Neural crest cell (in vitro differentiated cells): ENCODE measurements around the gene XAF1. TPM values are rescaled to one million over a fixed set of nuclear protein-coding genes. Genes with fewer than 3 reads are reported as not detected.

ENCODE experiments used
- DNase-seq: peaks from one replicate; pipeline ENCODE4 v3.0.0; 2021; ENCODE audit warnings: low read depth, mixed read lengths, low spot score
- H3K27ac Mint-ChIP-seq: one replicate; pipeline ENCODE4 v1.8.0; 2021; ENCODE audit warnings: mild to moderate bottlenecking, mixed read lengths; ENCODE audit not compliant: unreplicated experiment
- H3K27me3 Mint-ChIP-seq: 2 replicates; pipeline ENCODE4 v1.8.0; 2021; ENCODE audit warnings: low read depth, mild to moderate bottlenecking, mixed read lengths
- H3K36me3 Mint-ChIP-seq: 2 replicates; pipeline ENCODE4 v1.8.0; 2021; ENCODE audit warnings: low read depth, mild to moderate bottlenecking, mixed read lengths
- H3K4me1 Mint-ChIP-seq: 2 replicates; pipeline ENCODE4 v1.8.0; 2021; ENCODE audit warnings: mixed read lengths
- H3K4me3 Mint-ChIP-seq: one replicate; pipeline ENCODE4 v1.8.0; 2021; ENCODE audit warnings: mild to moderate bottlenecking, mixed read lengths
- H3K9me3 Mint-ChIP-seq: 2 replicates; pipeline ENCODE4 v1.8.0; 2021; ENCODE audit warnings: mixed read lengths
- CTCF ChIP-seq: fragments of 200-600 bp; sonication (generic); conservative IDR thresholded peaks from 2 replicates; pipeline ENCODE4 v1.5.0; 2021; ENCODE audit warnings: antibody characterized with exemption, mild to moderate bottlenecking
- total RNA-seq: library from RNA; stranded (reverse); gene quantifications from 2 replicates; pipeline ENCODE4 v1.2.1, GENCODE V29; 2021

XAF1 gene
- total RNA-seq, 1 donor from 2014 or later: not detected

- Mint-ChIP-seq H3K4me1 (peaks cover 26% of the 10 kb centered on the region), H3K9me3 (no peaks in the 10 kb centered on the region), H3K36me3 (no peaks in the 10 kb centered on the region), H3K27me3 (peaks cover 5% of the 10 kb centered on the region), H3K4me3 (no peak overlapping the region), H3K27ac (no peak overlapping the region)
- no peak for DNase-seq
- no peak for TF ChIP-seq CTCF
These were observed 2.3 kb upstream of the XAF1 start for GRCh38 chr17:6753546-6753945.

GRCh38 chr17:6755281-6755680, 565 bp upstream of the XAF1 start:
- no peak for TF ChIP-seq CTCF
- H3K27ac Mint-ChIP-seq: no peak overlapping the region
- peaks cover 3% of the 10 kb centered on the region for H3K27me3 Mint-ChIP-seq
- no peaks in the 10 kb centered on the region for H3K9me3 Mint-ChIP-seq
- H3K4me3 Mint-ChIP-seq: no peak overlapping the region
- peaks cover 26% of the 10 kb centered on the region for H3K4me1 Mint-ChIP-seq
- no peaks in the 10 kb centered on the region for H3K36me3 Mint-ChIP-seq
- no peak for DNase-seq

- Mint-ChIP-seq H3K4me3 (no peak overlapping the region), H3K27me3 (peaks cover 3% of the 10 kb centered on the region), H3K27ac (peak overlapping the region; percentile 27), H3K4me1 (peaks cover 28% of the 10 kb centered on the region), H3K36me3 (no peaks in the 10 kb centered on the region), H3K9me3 (no peaks in the 10 kb centered on the region)
- no peak for TF ChIP-seq CTCF
- DNase-seq: no peak
These were observed 682 bp downstream of the XAF1 start for GRCh38 chr17:6756425-6757031.

GRCh38 chr17:6757747-6758146, 1.9 kb downstream of the XAF1 start:
- no peak overlapping the region for H3K27ac Mint-ChIP-seq
- no peaks in the 10 kb centered on the region for H3K36me3 Mint-ChIP-seq
- no peak for DNase-seq
- no peak for TF ChIP-seq CTCF
- peaks cover 3% of the 10 kb centered on the region for H3K27me3 Mint-ChIP-seq
- peaks cover 24% of the 10 kb centered on the region for H3K4me1 Mint-ChIP-seq
- H3K4me3 Mint-ChIP-seq: no peak overlapping the region
- H3K9me3 Mint-ChIP-seq: no peaks in the 10 kb centered on the region

GRCh38 chr17:6761779-6762178, 5.9 kb downstream of the XAF1 start:
- no peak overlapping the region for H3K4me3 Mint-ChIP-seq
- DNase-seq: no peak
- peaks cover 19% of the 10 kb centered on the region for H3K27me3 Mint-ChIP-seq
- H3K36me3 Mint-ChIP-seq: no peaks in the 10 kb centered on the region
- H3K9me3 Mint-ChIP-seq: no peaks in the 10 kb centered on the region
- TF ChIP-seq CTCF: no peak
- peaks cover 7% of the 10 kb centered on the region for H3K4me1 Mint-ChIP-seq
- no peak overlapping the region for H3K27ac Mint-ChIP-seq
